ENCODE measurements around the gene AKR1B15. TPM values are rescaled to one million over a fixed set of nuclear protein-coding genes. Genes with fewer than 3 reads are reported as not detected.
A peak's percentile ranks its signal among the peaks of the same experiment; 100 is the strongest.

The AKR1B15 gene
- polyA plus RNA-seq, 1 donor (not counting 4 experiments of a cell fraction or from before 2014, with no cell fraction given) = 0.28 TPM

DNA sequence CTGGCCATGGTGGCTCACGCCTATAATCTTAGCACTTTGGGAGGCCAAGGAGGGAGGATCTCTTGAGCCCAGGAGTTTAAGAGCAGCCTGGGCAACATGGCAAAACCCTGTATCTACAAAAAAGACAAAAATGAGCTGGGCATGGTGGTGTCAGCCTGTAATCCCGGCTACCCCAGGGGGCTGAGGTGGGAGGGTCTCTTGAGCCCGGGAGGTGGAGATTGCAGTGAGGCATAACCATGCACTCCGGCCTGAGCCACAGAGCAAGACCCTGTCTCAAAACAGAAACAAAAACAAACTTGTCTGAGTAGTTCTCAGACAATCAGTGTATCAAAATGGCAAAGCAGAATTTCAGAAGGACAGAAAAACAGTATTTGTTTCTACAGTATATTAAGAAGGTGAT, 52.5 kb downstream of the AKR1B15 start:
- no peaks in the 10 kb centered on the region for H3K79me2 ChIP-seq (ENCODE audit: control insufficient read depth, insufficient read depth, low read length)
- no peaks in the 10 kb centered on the region for H4K20me1 ChIP-seq (ENCODE audit: control insufficient read depth, extremely low read depth, insufficient read depth, low read length)
- FAIRE-seq = no peak
- H3K4me2 ChIP-seq (ENCODE audit: control insufficient read depth, extremely low read depth, insufficient read depth, low read depth, low read length) = no peak overlapping the region
- TF ChIP-seq, protein P1, sequence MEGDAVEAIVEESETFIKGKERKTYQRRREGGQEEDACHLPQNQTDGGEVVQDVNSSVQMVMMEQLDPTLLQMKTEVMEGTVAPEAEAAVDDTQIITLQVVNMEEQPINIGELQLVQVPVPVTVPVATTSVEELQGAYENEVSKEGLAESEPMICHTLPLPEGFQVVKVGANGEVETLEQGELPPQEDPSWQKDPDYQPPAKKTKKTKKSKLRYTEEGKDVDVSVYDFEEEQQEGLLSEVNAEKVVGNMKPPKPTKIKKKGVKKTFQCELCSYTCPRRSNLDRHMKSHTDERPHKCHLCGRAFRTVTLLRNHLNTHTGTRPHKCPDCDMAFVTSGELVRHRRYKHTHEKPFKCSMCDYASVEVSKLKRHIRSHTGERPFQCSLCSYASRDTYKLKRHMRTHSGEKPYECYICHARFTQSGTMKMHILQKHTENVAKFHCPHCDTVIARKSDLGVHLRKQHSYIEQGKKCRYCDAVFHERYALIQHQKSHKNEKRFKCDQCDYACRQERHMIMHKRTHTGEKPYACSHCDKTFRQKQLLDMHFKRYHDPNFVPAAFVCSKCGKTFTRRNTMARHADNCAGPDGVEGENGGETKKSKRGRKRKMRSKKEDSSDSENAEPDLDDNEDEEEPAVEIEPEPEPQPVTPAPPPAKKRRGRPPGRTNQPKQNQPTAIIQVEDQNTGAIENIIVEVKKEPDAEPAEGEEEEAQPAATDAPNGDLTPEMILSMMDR (optimal IDR thresholded peaks at IDR 0.05 in 1 of 3, IDR thresholded peaks at IDR 0.05 in 1 of 3, conservative IDR thresholded peaks at IDR 0.05 in 1 of 3; ENCODE audit: extremely low read depth in 1 of 3, insufficient read depth in 2 of 3, low read length in 3 of 3) = no peak
- dilution Hi-C loops (cut with MboI; ENCODE audit: extremely low pct_ligation_motif_present, low sequenced_read_pairs) = no loop called here
- no peak overlapping the region for H3K4me3 ChIP-seq (ENCODE audit: control insufficient read depth in 2 of 3, extremely low read depth in 1 of 3, insufficient read depth in 2 of 3, low read depth in 1 of 3, low read length in 3 of 3)
- no peaks in the 10 kb centered on the region for H3K27me3 ChIP-seq (ENCODE audit: control insufficient read depth, extremely low read depth, insufficient read depth, low read length)
- H3K9me1 ChIP-seq (ENCODE audit: control insufficient read depth, extremely low read depth, insufficient read depth, low read length) = no peaks in the 10 kb centered on the region
- H3K27ac ChIP-seq (ENCODE audit: control insufficient read depth, insufficient read depth, low read length) = no peak overlapping the region
- no peak overlapping the region for H3K9ac ChIP-seq (ENCODE audit: control insufficient read depth, extremely low read depth, insufficient read depth, low read length)
- H3K9me3 ChIP-seq (ENCODE audit: control insufficient read depth, low read depth, low read length) = peaks cover 2% of the 10 kb centered on the region
- DNase-seq (ENCODE audit: low read depth, low spot score) = no peak
- H3K4me1 ChIP-seq (ENCODE audit: control insufficient read depth, extremely low read depth, insufficient read depth, low read length) = no peaks in the 10 kb centered on the region
- no peaks in the 10 kb centered on the region for H3K36me3 ChIP-seq (ENCODE audit: control insufficient read depth in 2 of 2, extremely low read depth in 1 of 2, insufficient read depth in 2 of 2, low read length in 2 of 2)
- no peak overlapping the region for H2AFZ ChIP-seq (ENCODE audit: control insufficient read depth, low read length)

DNA sequence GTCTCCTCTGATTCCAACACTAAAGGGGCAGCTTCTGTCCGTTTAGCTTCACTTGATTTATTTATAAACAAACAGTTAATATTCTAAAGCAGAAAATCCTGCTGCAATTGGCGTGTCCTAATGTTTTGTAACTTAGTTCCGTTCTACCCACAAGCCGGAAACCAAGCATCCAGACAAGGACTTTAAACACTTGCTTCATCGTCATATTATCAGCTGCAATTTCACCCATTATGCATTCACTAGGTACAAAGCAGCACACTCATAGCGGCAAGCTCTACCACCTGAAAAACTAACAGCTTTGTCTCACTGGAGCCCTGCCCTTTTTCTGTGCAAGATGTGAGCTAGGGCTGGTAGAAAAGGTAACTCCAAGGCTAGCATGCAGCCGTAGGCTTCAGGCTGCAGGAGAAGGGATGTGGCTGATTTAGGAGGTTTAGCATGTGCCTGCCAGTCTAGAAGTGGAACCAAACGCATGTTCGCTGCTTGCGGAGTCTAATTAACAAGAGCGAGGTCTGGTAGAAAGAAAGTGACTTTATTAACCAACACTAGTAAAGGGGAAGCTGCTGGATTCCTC, 54.1 kb downstream of the AKR1B15 start:
- DNase-seq (ENCODE audit: low read depth, low spot score) (no peak), FAIRE-seq (no peak)
- dilution Hi-C loops (cut with MboI; ENCODE audit: extremely low pct_ligation_motif_present, low sequenced_read_pairs) = no loop called here
- Histone ChIP-seq H3K4me3 (ENCODE audit: control insufficient read depth in 2 of 3, extremely low read depth in 1 of 3, insufficient read depth in 2 of 3, low read depth in 1 of 3, low read length in 3 of 3) (no peak overlapping the region), H3K9me3 (ENCODE audit: control insufficient read depth, low read depth, low read length) (peaks cover 2% of the 10 kb centered on the region), H4K20me1 (ENCODE audit: control insufficient read depth, extremely low read depth, insufficient read depth, low read length) (no peaks in the 10 kb centered on the region), H3K36me3 (ENCODE audit: control insufficient read depth in 2 of 2, extremely low read depth in 1 of 2, insufficient read depth in 2 of 2, low read length in 2 of 2) (no peaks in the 10 kb centered on the region), H3K9ac (ENCODE audit: control insufficient read depth, extremely low read depth, insufficient read depth, low read length) (no peak overlapping the region), H3K9me1 (ENCODE audit: control insufficient read depth, extremely low read depth, insufficient read depth, low read length) (no peaks in the 10 kb centered on the region), H3K4me1 (ENCODE audit: control insufficient read depth, extremely low read depth, insufficient read depth, low read length) (no peaks in the 10 kb centered on the region), H3K4me2 (ENCODE audit: control insufficient read depth, extremely low read depth, insufficient read depth, low read depth, low read length) (peak overlapping the region; percentile 41), H3K27me3 (ENCODE audit: control insufficient read depth, extremely low read depth, insufficient read depth, low read length) (no peaks in the 10 kb centered on the region), H3K79me2 (ENCODE audit: control insufficient read depth, insufficient read depth, low read length) (no peaks in the 10 kb centered on the region), H3K27ac (ENCODE audit: control insufficient read depth, insufficient read depth, low read length) (no peak overlapping the region), H2AFZ (ENCODE audit: control insufficient read depth, low read length) (peak overlapping the region; percentile 22)
- TF ChIP-seq, protein P1 (optimal IDR thresholded peaks at IDR 0.05 in 1 of 3, IDR thresholded peaks at IDR 0.05 in 1 of 3, conservative IDR thresholded peaks at IDR 0.05 in 1 of 3; ENCODE audit: extremely low read depth in 1 of 3, insufficient read depth in 2 of 3, low read length in 3 of 3) = no peak
- TF ChIP-seq EZH2 (IDR thresholded peaks at IDR 0.05; ENCODE audit: low read length) = no peak

Measured in keratinocyte (primary cell).